Immature natural killer cell (primary cell): ENCODE measurements around the gene TCEAL3. TPM values are rescaled to one million over a fixed set of nuclear protein-coding genes. Genes with fewer than 3 reads are reported as not detected.
"Not testable (repeated sequence)": the region's sequence is repeated elsewhere in the genome, so short reads cannot be mapped to it uniquely, and the experiment has no call there.

Experiments used
- DNase-seq, 3 donors: peaks; one replicate each; pipeline ENCODE4 v3.0.0; 2022; ENCODE audit warnings: mixed read lengths in 1 of 3
- H3K27ac Mint-ChIP-seq, 6 donors: one replicate each; pipeline ENCODE4 v1.8.0; 2020; ENCODE audit warnings: mixed read lengths in 6 of 6, mild to moderate bottlenecking in 5 of 6, inconsistent platforms in 4 of 6, moderate library complexity in 3 of 6
- H3K27me3 Mint-ChIP-seq, 3 donors: one replicate each; pipeline ENCODE4 v1.8.0; 2020 to 2021; ENCODE audit warnings: low read depth in 3 of 3, mild to moderate bottlenecking in 3 of 3, mixed read lengths in 3 of 3, moderate library complexity in 3 of 3, inconsistent platforms in 1 of 3
- H3K36me3 Mint-ChIP-seq, 3 donors: one replicate each; pipeline ENCODE4 v1.8.0; 2020; ENCODE audit warnings: mixed read lengths in 3 of 3, inconsistent platforms in 2 of 3, mild to moderate bottlenecking in 2 of 3
- H3K4me1 Mint-ChIP-seq, 2 donors: one replicate each; pipeline ENCODE4 v1.8.0; 2020; ENCODE audit warnings: inconsistent platforms in 2 of 2, mild to moderate bottlenecking in 2 of 2, mixed read lengths in 2 of 2, moderate library complexity in 1 of 2
- H3K4me3 Mint-ChIP-seq, 5 donors: one replicate each; pipeline ENCODE4 v1.8.0; 2020; ENCODE audit warnings: mild to moderate bottlenecking in 5 of 5, mixed read lengths in 5 of 5, inconsistent platforms in 3 of 5, moderate library complexity in 3 of 5
- H3K9me3 Mint-ChIP-seq, 6 donors: one replicate each; pipeline ENCODE4 v1.8.0; 2020; ENCODE audit warnings: mild to moderate bottlenecking in 6 of 6, mixed read lengths in 6 of 6, inconsistent platforms in 4 of 6, moderate library complexity in 3 of 6
- polyA plus RNA-seq, 3 donors: library from polyadenylated mRNA; unstranded; fragments of 300-500 nt; fragmentation: Illumina TruSeq; gene quantifications; one replicate each; pipeline ENCODE4 v1.2.3, GENCODE V29; 2021

TCEAL3 gene
- polyA plus RNA-seq, 3 donors from 2014 or later = 6.8 to 11.4 (median 10.6) TPM

DNA sequence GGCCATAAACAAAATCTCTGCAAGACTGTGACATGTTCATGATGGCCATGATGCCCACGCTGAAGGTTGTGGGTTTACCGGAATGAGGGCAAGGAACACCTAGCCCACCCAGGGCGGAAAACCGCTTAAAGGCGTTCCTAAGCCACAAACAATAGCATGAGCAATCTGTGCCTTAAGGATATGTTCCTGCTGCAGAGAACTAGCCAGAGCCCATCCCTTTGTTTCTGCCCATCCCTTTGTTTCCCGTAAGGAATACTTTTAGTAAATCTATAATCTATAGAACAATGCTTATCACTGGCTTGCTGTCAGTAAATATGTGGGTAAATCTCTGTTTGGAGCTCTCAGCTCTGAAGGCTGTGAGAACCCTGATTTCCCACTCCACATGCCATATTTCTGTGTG, 12.6 kb upstream of the TCEAL3 start:
- DNase-seq, H3K9me3 Mint-ChIP-seq, H3K4me3 Mint-ChIP-seq, H3K36me3 Mint-ChIP-seq, H3K4me1 Mint-ChIP-seq, H3K27me3 Mint-ChIP-seq, H3K27ac Mint-ChIP-seq: not testable (repeated sequence)

DNA sequence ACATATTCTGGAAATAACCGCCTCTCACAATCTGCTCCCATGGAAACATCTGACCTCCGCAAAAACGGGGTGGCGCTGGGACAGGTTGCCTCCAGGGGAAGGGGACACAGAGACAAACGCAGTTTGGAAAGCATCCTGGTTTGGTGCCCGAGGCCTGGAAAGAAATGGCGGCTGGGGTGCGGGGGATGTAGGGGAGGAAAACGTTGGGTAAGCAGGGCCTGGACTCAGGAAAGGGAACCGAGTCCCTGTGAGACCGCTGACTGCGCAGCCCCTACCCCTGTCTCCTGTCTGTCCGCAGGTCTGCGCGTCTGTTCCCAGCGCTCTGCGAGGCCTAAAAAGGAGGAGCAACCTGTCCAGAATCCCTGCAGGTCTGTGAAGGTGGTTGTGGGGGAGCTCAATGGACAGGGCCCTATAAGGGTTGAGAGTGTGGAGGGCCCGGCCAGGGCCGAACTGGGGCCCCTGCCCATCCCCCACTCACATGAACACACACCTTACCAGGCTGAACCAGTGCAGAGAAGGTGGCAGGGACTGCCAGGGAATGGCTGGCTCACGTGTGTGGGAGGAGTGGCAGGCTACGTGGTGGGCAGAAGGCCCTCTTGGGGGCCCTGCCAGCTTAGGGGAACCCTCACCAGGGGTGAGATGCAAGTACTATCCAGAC, 672 bp downstream of the TCEAL3 start:
- H3K4me3 Mint-ChIP-seq = peak overlapping the region; percentile 76 to 86 (median 79)
- peaks cover 8 to 13% of the 10 kb centered on the region in 2 donors for H3K4me1 Mint-ChIP-seq
- H3K27me3 Mint-ChIP-seq = peaks cover 0 to 10% (median 9%) of the 10 kb centered on the region in 3 donors
- peak overlapping the region; percentile 46 to 91 (median 74) for H3K27ac Mint-ChIP-seq
- H3K36me3 Mint-ChIP-seq = no peaks in the 10 kb centered on the region
- no peak for DNase-seq
- no peaks in the 10 kb centered on the region for H3K9me3 Mint-ChIP-seq

DNA sequence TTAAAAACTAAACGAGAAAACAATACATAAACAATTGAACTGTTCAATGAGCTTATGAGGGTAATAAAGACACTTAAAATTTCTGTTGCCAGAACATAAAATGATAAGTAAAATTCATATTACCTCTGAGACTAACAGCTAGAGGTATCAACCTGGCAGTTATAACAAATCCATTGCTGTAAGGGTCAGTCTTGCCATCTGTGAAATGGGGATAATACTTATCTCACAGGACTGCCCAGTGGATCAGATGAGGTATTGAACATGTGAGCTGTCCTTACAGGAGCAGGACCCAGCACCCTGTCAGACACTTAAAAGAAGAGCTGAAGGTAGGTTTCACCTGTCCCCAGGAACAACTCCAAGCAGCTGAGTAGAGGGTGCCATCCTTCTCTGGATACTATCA, 2.5 kb downstream of the TCEAL3 start:
- Mint-ChIP-seq H3K27ac (peak overlapping the region in 3 of 6 donors; percentile 29 to 71 (median 33)), H3K4me3 (peak overlapping the region in 2 of 5 donors; percentile 2 to 65), H3K9me3 (no peaks in the 10 kb centered on the region), H3K36me3 (no peaks in the 10 kb centered on the region), H3K4me1 (peaks cover 8 to 13% of the 10 kb centered on the region in 2 donors), H3K27me3 (peaks cover 0 to 10% (median 5%) of the 10 kb centered on the region in 3 donors)
- no peak for DNase-seq

DNA sequence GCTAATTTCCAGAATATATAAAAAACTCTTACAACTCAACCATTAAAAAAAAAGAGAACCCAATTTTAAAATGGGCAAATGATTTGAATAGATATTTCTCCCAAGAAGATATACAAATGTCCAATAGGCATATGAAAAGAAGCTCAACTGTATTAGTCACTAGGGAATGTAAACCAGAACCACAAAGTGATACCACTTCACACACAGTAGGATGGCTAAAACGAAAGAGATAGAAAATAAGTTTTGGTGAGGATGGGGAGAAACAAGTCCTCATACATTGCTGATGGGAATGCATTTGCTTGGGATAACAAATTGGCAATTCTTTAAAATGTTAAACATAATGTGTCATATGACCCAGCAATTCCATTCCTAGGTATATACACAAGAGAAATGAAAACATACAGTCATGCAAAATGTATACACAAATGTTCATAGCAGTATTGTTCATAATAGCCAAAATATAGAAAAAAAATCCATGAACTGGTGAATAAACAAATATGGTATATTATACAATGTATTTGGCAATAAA, 5.7 kb downstream of the TCEAL3 start:
- Mint-ChIP-seq H3K4me1 (peaks cover 0 to 5% of the 10 kb centered on the region in 2 donors), H3K27ac (no peak overlapping the region), H3K36me3 (no peaks in the 10 kb centered on the region), H3K4me3 (no peak overlapping the region), H3K9me3 (no peaks in the 10 kb centered on the region), H3K27me3 (peaks cover 0 to 5% (median 2%) of the 10 kb centered on the region in 3 donors)
- no peak for DNase-seq

- no peak for DNase-seq
- Mint-ChIP-seq H3K9me3 (no peaks in the 10 kb centered on the region), H3K4me3 (no peak overlapping the region), H3K4me1 (no peaks in the 10 kb centered on the region), H3K27ac (no peak overlapping the region), H3K27me3 (peaks cover 0 to 2% (median 0%) of the 10 kb centered on the region in 3 donors), H3K36me3 (no peaks in the 10 kb centered on the region)
These were observed 7.2 kb downstream of the TCEAL3 start for GRCh38 chrX:103614999-103615398.

DNA sequence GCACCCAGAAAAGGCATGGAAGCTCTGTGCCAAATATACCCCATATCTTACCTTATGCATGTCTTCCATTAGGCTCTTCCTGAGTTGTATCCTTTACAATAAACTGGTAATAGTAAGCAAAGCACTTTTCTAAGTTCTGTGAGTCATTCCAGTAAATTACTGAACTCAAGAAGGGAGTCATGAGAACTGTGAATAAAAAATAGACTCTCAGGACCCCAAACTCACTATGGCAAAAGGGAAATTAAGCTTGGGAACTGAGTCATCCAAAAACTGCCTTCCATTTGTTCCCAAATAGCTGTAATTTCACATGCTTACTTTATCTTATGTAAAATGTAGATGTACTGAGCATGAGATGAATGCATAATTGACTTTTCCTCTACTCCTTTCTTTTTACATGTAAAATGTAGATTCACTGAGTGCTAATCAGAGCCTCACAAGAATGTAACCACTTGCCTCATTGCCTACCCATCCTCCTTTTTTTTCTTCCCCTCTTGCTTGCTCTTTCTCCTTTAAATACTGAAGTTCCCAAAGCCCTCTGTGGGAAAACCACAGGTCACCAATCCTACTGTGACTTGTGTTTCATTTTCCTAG, 8.1 kb downstream of the TCEAL3 start:
- H3K27ac Mint-ChIP-seq = no peak overlapping the region
- H3K36me3 Mint-ChIP-seq = no peaks in the 10 kb centered on the region

DNA sequence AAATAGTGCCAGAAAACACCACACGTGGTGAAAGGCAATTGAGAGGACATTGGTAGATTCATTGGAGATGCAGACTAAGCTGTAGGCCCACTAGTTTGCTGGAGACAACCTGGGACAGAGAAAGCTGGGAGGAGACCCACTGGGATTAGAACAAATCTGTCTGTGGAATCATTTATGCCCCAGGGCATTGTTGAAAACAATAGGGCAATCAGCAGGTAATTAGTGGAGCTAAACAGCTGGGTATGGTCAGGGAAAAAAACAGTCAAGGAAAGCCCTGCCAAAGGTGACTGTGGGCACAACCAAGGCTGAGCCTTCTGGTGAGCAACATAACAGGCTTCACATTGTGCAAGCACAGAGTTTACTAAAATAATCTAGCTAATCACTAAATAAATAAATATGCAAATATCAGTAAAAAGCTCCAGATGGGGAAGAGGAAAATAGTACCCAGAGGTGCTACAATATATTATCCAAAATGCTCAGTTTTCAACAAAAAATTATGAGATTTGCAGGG, 9.0 kb downstream of the TCEAL3 start:
- no peaks in the 10 kb centered on the region for H3K36me3 Mint-ChIP-seq
- no peak overlapping the region for H3K27ac Mint-ChIP-seq
- no peaks in the 10 kb centered on the region for H3K4me1 Mint-ChIP-seq

More for the DNA sequence above, 8.1 kb downstream of the TCEAL3 start:
- no peak overlapping the region for H3K4me3 Mint-ChIP-seq
- H3K4me1 Mint-ChIP-seq = no peaks in the 10 kb centered on the region
- DNase-seq = no peak
- peaks cover 0 to 2% (median 0%) of the 10 kb centered on the region in 3 donors for H3K27me3 Mint-ChIP-seq
- H3K9me3 Mint-ChIP-seq = no peaks in the 10 kb centered on the region

DNA sequence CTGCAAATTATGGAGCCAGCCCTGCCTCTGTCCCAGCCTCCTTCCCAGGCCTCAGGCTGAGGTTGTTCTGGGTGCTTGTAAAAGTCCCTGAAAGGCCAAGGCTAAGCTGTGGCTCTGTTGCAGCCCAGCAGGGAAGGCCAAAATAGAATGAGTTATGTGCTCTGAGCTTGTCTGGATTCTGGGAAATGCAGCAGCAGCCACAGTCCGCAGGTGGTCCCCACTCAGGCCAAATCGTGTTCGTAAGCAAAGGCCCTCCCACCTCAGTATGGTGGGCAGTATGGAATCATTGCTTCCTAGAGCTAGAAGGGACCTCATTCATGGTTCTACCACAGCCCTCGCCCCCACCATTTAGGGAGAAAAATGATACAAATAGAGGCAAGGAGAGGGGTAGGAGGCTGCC, 16.3 kb downstream of the TCEAL3 start:
- H3K4me1 Mint-ChIP-seq = peaks cover 6 to 8% of the 10 kb centered on the region in 2 donors
- peaks cover 0 to 5% (median 0%) of the 10 kb centered on the region in 3 donors for H3K27me3 Mint-ChIP-seq
- H3K9me3 Mint-ChIP-seq = no peaks in the 10 kb centered on the region
- H3K27ac Mint-ChIP-seq = no peak overlapping the region
- no peak for DNase-seq
- H3K36me3 Mint-ChIP-seq = no peaks in the 10 kb centered on the region
- no peak overlapping the region for H3K4me3 Mint-ChIP-seq

More for the DNA sequence above, 9.0 kb downstream of the TCEAL3 start:
- no peak for DNase-seq
- peaks cover 0 to 4% (median 0%) of the 10 kb centered on the region in 3 donors for H3K27me3 Mint-ChIP-seq
- H3K9me3 Mint-ChIP-seq = no peaks in the 10 kb centered on the region
- H3K4me3 Mint-ChIP-seq = no peak overlapping the region

DNA sequence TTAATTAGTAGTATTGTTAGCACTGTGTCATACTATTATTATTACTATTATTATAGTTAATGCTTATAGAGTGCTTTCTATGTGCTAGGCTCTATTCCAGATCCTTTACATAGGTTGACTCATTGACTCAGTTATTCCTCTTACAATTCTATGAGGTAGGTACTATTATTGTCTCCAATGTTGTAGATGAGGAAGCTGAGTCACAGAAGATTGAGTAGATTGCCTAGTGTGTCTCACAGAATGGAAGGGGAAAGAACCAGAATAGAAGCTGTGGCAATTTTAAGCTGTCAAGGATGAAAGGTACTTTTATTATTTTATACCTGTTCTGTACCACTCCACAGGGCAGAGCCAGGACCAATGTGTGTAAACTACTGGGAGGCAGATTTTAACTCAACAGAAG, 19.1 kb downstream of the TCEAL3 start:
- Mint-ChIP-seq H3K27me3 (peaks cover 0 to 3% (median 0%) of the 10 kb centered on the region in 3 donors), H3K4me1 (peaks cover 14 to 17% of the 10 kb centered on the region in 2 donors), H3K4me3 (no peak overlapping the region), H3K27ac (no peak overlapping the region), H3K36me3 (no peaks in the 10 kb centered on the region), H3K9me3 (no peaks in the 10 kb centered on the region)
- DNase-seq = no peak

GRCh38 chrX:103628386-103629317, 20.9 kb downstream of the TCEAL3 start, which contains the start of gene TCEAL1:
Gene TCEAL1 (plus strand): TSS chrX:103628975. CDS start chrX:103629917, 942 bp downstream.
- Mint-ChIP-seq H3K27ac (peak within 1 kb of the TSS; percentile 50 to 93 (median 80)), H3K4me3 (peak within 1 kb of the TSS; percentile 78 to 91 (median 89)), H3K27me3 (peaks cover 0 to 3% (median 0%) of the 10 kb centered on the region in 3 donors), H3K36me3 (no peaks in the 10 kb centered on the region), H3K9me3 (no peaks in the 10 kb centered on the region), H3K4me1 (peaks cover 14 to 17% of the 10 kb centered on the region in 2 donors)
- peak; percentile 37 to 47 (median 45) for DNase-seq

GRCh38 chrX:103629318-103630170, 21.8 kb downstream of the TCEAL3 start:
- Mint-ChIP-seq H3K27ac (peak overlapping the region; percentile 50 to 93 (median 80)), H3K9me3 (no peaks in the 10 kb centered on the region), H3K36me3 (no peaks in the 10 kb centered on the region), H3K27me3 (peaks cover 0 to under 1% (median 0%) of the 10 kb centered on the region in 3 donors), H3K4me3 (peak overlapping the region; percentile 78 to 91 (median 89)), H3K4me1 (peaks cover 12 to 17% of the 10 kb centered on the region in 2 donors)
- DNase-seq = peak; percentile 14 to 28 (median 22)

GRCh38 chrX:103630171-103630511, 22.4 kb downstream of the TCEAL3 start:
- peaks cover 12 to 17% of the 10 kb centered on the region in 2 donors for H3K4me1 Mint-ChIP-seq
- H3K36me3 Mint-ChIP-seq = no peaks in the 10 kb centered on the region
- H3K9me3 Mint-ChIP-seq = no peaks in the 10 kb centered on the region
- H3K4me3 Mint-ChIP-seq = peak overlapping the region; percentile 78 to 91 (median 89)
- H3K27ac Mint-ChIP-seq = peak overlapping the region in 5 of 6 donors; percentile 50 to 93 (median 81)
- DNase-seq = no peak
- H3K27me3 Mint-ChIP-seq = no peaks in the 10 kb centered on the region
